B cell (primary cell): ENCODE measurements around the gene FA2H. TPM values are rescaled to one million over a fixed set of nuclear protein-coding genes. Genes with fewer than 3 reads are reported as not detected.

Experiments
- ATAC-seq: fragments of 200-7000 bp; cut with Tn5 transposase; one replicate; pipeline ENCODE4 v1.10.0; 2021; ENCODE audit warnings: low read depth, mild to moderate bottlenecking, moderate number of reproducible peaks, moderate library complexity
- CTCF ChIA-PET: fragments of 350-600 bp; sonication (Branson Sonifier 250); formaldehyde crosslinking; loops from one replicate; lab custom pipeline; 2021; ENCODE audit warnings: antibody characterized with exemption, inconsistent platforms; lab: Charles Lee
- POLR2A ChIA-PET: fragments of 350-600 bp; sonication (Branson Sonifier 250); formaldehyde crosslinking; loops from one replicate; lab custom pipeline; 2021; ENCODE audit warnings: antibody characterized with exemption; lab: Charles Lee
- DNase-seq: peaks from one replicate; pipeline ENCODE4 v3.0.0; 2013
- H2AFZ ChIP-seq: 2 replicates; pipeline ENCODE4 v1.6.1; 2012; ENCODE audit warnings: mild to moderate bottlenecking, low read depth, low read length; ENCODE audit not compliant: insufficient read depth, poor library complexity, severe bottlenecking
- H3K27ac ChIP-seq, 2 donors: 1 replicate in 1 of 2; 2 replicates in 1 of 2; pipeline ENCODE4 v1.5.1; 2012 to 2013; ENCODE audit warnings: low read length in 2 of 2, mild to moderate bottlenecking in 2 of 2, moderate library complexity in 1 of 2
- H3K27me3 ChIP-seq, 4 experiments: fragments of 200-600 bp in 1 of 4; sonication (generic) in 1 of 4; replicated peaks in 1 of 4; 1 replicate in 2 of 4; 2 replicates in 2 of 4; pipeline versions ENCODE4 v1.6.1 to v1.7.0; 2013 to 2016; ENCODE audit warnings: low read length in 3 of 4, mild to moderate bottlenecking in 2 of 4, mixed read lengths in 1 of 4, moderate library complexity in 1 of 4; ENCODE audit not compliant: insufficient read depth in 4 of 4, control insufficient read depth in 3 of 4; ENCODE audit errors: control extremely low read depth in 1 of 4
- H3K36me3 ChIP-seq, 2 experiments: replicated peaks in 1 of 2; 1 replicate in 1 of 2; 2 replicates in 1 of 2; pipeline versions ENCODE4 v1.6.1 to v1.7.1; 2013; ENCODE audit warnings: low read length in 1 of 2; ENCODE audit not compliant: insufficient read depth in 2 of 2, control insufficient read depth in 1 of 2; ENCODE audit errors: control extremely low read depth in 1 of 2, extremely low read depth in 1 of 2
- H3K4me1 ChIP-seq, 2 donors: fragments of 200-600 bp in 1 of 2; sonication (generic) in 1 of 2; 1 replicate in 1 of 2; 2 replicates in 1 of 2; pipeline versions ENCODE4 v1.5.1 to v1.6.1; 2013 to 2017; ENCODE audit warnings: low read length in 2 of 2; ENCODE audit not compliant: control insufficient read depth in 2 of 2, insufficient read depth in 2 of 2
- H3K4me2 ChIP-seq: replicated peaks from 2 replicates; pipeline ENCODE3; 2012; ENCODE audit warnings: mild to moderate bottlenecking, low read depth, low read length; ENCODE audit not compliant: poor library complexity, severe bottlenecking
- H3K4me3 ChIP-seq, 5 experiments: fragments of 200-600 bp in 1 of 5; sonication (generic) in 1 of 5; 1 replicate in 3 of 5; 2 replicates in 2 of 5; pipeline versions ENCODE4 v1.5.1 to v1.7.0; 2011 to 2016; ENCODE audit warnings: low read length in 4 of 5, mild to moderate bottlenecking in 4 of 5, low read depth in 2 of 5, control low read depth in 1 of 5, moderate library complexity in 1 of 5; ENCODE audit not compliant: insufficient read depth in 1 of 5; ENCODE audit errors: control extremely low read depth in 1 of 5, extremely low read depth in 1 of 5
- H3K79me2 ChIP-seq: fragments of 200-600 bp; sonication (generic); one replicate; pipeline ENCODE4 v1.6.0; 2016; ENCODE audit warnings: low read length; ENCODE audit not compliant: control insufficient read depth, insufficient read depth
- H3K9ac ChIP-seq: fragments of 200-600 bp; sonication (generic); 2 replicates; pipeline ENCODE4 v1.6.1; 2017; ENCODE audit warnings: mild to moderate bottlenecking, low read length, moderate library complexity
- H3K9me3 ChIP-seq, 3 donors: one replicate each; pipeline versions ENCODE4 v1.6.1 to v1.7.1; 2013; ENCODE audit warnings: low read length in 2 of 3; ENCODE audit not compliant: control insufficient read depth in 2 of 3, insufficient read depth in 1 of 3; ENCODE audit errors: control extremely low read depth in 1 of 3
- H4K20me1 ChIP-seq: 2 replicates; pipeline ENCODE4 v1.6.0; 2012; ENCODE audit warnings: mild to moderate bottlenecking, low read length; ENCODE audit not compliant: insufficient read depth, control insufficient read depth, poor library complexity, severe bottlenecking
- H3K27ac Mint-ChIP-seq: one replicate; pipeline ENCODE4 v1.8.0; 2021; ENCODE audit warnings: mixed read lengths
- H3K27me3 Mint-ChIP-seq: one replicate; pipeline ENCODE4 v1.8.0; 2021; ENCODE audit warnings: mixed read lengths
- H3K4me1 Mint-ChIP-seq: one replicate; pipeline ENCODE4 v1.8.0; 2021; ENCODE audit warnings: mixed read lengths
- H3K4me3 Mint-ChIP-seq: one replicate; pipeline ENCODE4 v1.8.0; 2021; ENCODE audit warnings: mixed read lengths
- H3K9me3 Mint-ChIP-seq: one replicate; pipeline ENCODE4 v1.8.0; 2022; ENCODE audit warnings: mixed read lengths; ENCODE audit not compliant: insufficient read depth
- EZH2 ChIP-seq: IDR thresholded peaks from 2 replicates; pipeline ENCODE4 v1.6.1; 2012; ENCODE audit warnings: borderline replicate concordance, low read depth, mild to moderate bottlenecking, moderate library complexity, low read length; ENCODE audit not compliant: insufficient read depth, poor library complexity, severe bottlenecking
- WGBS: methylation state at CpG from one replicate; pipeline ENCODE4 v1.1.5; 2013; ENCODE audit warnings: missing lambda C conversion rate; ENCODE audit not compliant: insufficient coverage; 5-methylcytosine and 5-hydroxymethylcytosine counted together
- intact Hi-C: fragments of 100-400 bp; cut with micrococcal nuclease; formaldehyde crosslinking; loops from one replicate; pipeline ENCODE4 v1.10.0; 2022
- polyA plus RNA-seq: library from polyadenylated mRNA; depleted of rRNA; stranded (reverse); fragments of >200 nt; gene quantifications from 2 replicates; pipeline ENCODE4 v1.2.3, GENCODE V29; 2012
- total RNA-seq, 2 donors: library from RNA; stranded (reverse); fragments of 120-200 nt in 1 of 2; gene quantifications; 1 replicate in 1 of 2; 2 replicates in 1 of 2; pipeline versions ENCODE4 v1.2.3 to v1.2.4, GENCODE V29; 2013 to 2022
- TF ChIP-seq, protein P1 (sequence below): fragments of 200-600 bp; IDR thresholded peaks from one replicate; pipeline ENCODE4 v1.8.0; 2022; ENCODE audit warnings: antibody characterized with exemption, mild to moderate bottlenecking

Gene FA2H
- total and polyA plus RNA-seq, 2 donors (not counting 1 experiment from before 2014, with no cell fraction given) = 1.0 to 3.6 TPM

DNA sequence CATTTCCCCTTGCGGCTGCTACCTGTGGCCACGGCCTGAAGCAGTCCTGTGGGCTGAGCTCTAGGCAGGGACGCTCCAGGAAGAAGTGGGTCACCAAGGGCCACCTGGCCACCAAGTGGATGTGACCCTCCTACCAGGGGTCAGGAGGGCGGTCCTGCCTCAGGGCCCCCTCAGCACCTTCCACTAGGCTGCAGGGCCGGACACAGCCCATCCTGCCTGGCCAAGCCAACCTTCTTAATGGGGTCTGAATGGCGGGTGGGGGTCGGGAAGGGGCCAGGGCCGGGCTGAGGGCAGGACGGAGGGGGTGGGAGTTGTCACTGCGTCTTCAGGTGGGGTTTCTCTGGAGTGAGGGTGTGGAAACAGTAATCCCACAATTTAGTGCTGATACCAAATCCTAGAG lies 60.7 kb downstream of the FA2H start:
- ChIA-PET POLR2A (no interaction called here), CTCF (interaction anchor here (6.1 kb wide), 1 partner anchor 148 kb away, joined by 108 read pairs; no protein-coding TSS in a partner anchor)
- Histone ChIP-seq H3K4me3 (no peak overlapping the region), H3K79me2 (no peaks in the 10 kb centered on the region), H3K4me2 (no peak overlapping the region), H3K27me3 (no peaks in the 10 kb centered on the region), H3K36me3 (no peaks in the 10 kb centered on the region), H2AFZ (no peak overlapping the region), H3K27ac (no peak overlapping the region), H4K20me1 (no peaks in the 10 kb centered on the region), H3K4me1 (no peaks in the 10 kb centered on the region), H3K9me3 (peaks cover 0 to 5% (median 0%) of the 10 kb centered on the region in 3 donors), H3K9ac (no peak overlapping the region)
- TF ChIP-seq, protein P1, sequence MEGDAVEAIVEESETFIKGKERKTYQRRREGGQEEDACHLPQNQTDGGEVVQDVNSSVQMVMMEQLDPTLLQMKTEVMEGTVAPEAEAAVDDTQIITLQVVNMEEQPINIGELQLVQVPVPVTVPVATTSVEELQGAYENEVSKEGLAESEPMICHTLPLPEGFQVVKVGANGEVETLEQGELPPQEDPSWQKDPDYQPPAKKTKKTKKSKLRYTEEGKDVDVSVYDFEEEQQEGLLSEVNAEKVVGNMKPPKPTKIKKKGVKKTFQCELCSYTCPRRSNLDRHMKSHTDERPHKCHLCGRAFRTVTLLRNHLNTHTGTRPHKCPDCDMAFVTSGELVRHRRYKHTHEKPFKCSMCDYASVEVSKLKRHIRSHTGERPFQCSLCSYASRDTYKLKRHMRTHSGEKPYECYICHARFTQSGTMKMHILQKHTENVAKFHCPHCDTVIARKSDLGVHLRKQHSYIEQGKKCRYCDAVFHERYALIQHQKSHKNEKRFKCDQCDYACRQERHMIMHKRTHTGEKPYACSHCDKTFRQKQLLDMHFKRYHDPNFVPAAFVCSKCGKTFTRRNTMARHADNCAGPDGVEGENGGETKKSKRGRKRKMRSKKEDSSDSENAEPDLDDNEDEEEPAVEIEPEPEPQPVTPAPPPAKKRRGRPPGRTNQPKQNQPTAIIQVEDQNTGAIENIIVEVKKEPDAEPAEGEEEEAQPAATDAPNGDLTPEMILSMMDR = no peak
- no peak for TF ChIP-seq EZH2
- intact Hi-C loops = no loop called here
- Mint-ChIP-seq H3K4me3 (no peak overlapping the region), H3K9me3 (no peaks in the 10 kb centered on the region), H3K27me3 (no peaks in the 10 kb centered on the region), H3K27ac (no peak overlapping the region), H3K4me1 (peaks cover 1% of the 10 kb centered on the region)
- 83% methylated on average over 7 of the region's 10 CpGs for WGBS
- DNase-seq (no peak), ATAC-seq (no peak)

DNA sequence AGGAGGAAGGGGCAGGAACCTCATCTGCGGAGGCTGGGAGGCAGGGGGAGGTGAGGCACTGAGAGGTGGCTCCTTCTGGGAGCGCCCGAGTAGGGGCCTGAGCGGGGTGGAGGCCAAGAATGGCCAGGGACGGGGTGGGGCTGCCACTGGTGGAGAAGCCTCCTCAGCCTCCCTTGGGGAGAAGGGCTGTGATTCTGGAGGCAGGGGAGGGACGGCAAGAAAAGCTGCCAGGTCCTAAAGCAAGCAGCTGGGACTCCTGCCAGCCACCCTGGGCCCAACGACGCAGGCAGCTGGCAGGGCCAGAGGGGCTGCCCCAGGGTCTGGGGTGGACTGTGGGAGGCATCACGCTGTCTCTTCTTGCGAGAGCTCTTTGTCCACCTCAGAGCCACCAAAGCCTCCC lies 61.3 kb downstream of the FA2H start:
- Mint-ChIP-seq H3K4me1 (peaks cover 1% of the 10 kb centered on the region), H3K27ac (no peak overlapping the region), H3K9me3 (no peaks in the 10 kb centered on the region), H3K27me3 (no peaks in the 10 kb centered on the region), H3K4me3 (no peak overlapping the region)
- intact Hi-C loops = no loop called here
- WGBS = 94% methylated on average over 10 of the region's 10 CpGs
- Histone ChIP-seq H3K36me3 (no peaks in the 10 kb centered on the region), H2AFZ (no peak overlapping the region), H3K4me3 (no peak overlapping the region), H3K9ac (no peak overlapping the region), H3K27me3 (no peaks in the 10 kb centered on the region), H3K27ac (no peak overlapping the region), H3K9me3 (peaks cover 0 to 5% (median 0%) of the 10 kb centered on the region in 3 donors), H3K79me2 (no peaks in the 10 kb centered on the region), H3K4me1 (no peaks in the 10 kb centered on the region), H4K20me1 (no peaks in the 10 kb centered on the region), H3K4me2 (no peak overlapping the region)
- POLR2A ChIA-PET = no interaction called here
- no peak for DNase-seq
- CTCF ChIA-PET = interaction anchor here (1.7 to 6.1 kb wide), 2 partner anchors 10 to 149 kb away, joined by 7 to 108 read pairs; no protein-coding TSS in a partner anchor
- ATAC-seq = no peak
- no peak for TF ChIP-seq EZH2
- TF ChIP-seq, protein P1 = no peak
